Stimulated activated CD4-positive, alpha-beta T cell treated with anti-CD3 and anti-CD28 coated beads, Interleukin-15, amount 100 ng/mL, for 48 hours (primary cell): ENCODE data around the gene RPUSD1.
A peak's percentile ranks its signal among the peaks of the same experiment; 100 is the strongest.

Experiments used
- DNase-seq, 2 donors: peaks; one replicate each; pipeline ENCODE4 v3.0.0-alpha.2; 2020; ENCODE audit warnings: low read depth in 2 of 2

Gene RPUSD1

GRCh38 chr16:819336-820043, 31.3 kb upstream of the RPUSD1 start:
- no peak for DNase-seq

DNA sequence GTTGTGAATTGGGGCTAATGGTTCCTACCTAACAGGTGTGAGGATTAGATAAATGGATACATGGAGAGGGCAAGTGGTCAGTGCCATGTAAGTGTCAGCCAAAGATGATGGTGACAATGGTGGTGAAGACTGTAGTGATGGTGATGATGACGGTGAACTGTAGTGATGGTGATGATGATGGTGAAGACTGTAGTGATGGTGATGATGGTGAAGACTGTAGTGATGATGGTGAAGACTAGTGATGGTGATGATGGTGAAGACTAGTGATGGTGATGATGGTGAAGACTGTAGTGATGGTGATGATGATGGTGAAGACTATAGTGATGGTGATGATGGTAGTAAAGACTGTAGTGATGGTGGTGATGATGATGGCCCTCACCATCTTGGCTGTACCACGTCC, 30.4 kb upstream of the RPUSD1 start:
- no peak for DNase-seq

GRCh38 chr16:818132-818531, 30.0 kb upstream of the RPUSD1 start:
- DNase-seq: no peak

GRCh38 chr16:817001-817906, 29.1 kb upstream of the RPUSD1 start:
- no peak for DNase-seq

- no peak for DNase-seq
Observed at GRCh38 chr16:815861-816260, 27.7 kb upstream of the RPUSD1 start.

DNA sequence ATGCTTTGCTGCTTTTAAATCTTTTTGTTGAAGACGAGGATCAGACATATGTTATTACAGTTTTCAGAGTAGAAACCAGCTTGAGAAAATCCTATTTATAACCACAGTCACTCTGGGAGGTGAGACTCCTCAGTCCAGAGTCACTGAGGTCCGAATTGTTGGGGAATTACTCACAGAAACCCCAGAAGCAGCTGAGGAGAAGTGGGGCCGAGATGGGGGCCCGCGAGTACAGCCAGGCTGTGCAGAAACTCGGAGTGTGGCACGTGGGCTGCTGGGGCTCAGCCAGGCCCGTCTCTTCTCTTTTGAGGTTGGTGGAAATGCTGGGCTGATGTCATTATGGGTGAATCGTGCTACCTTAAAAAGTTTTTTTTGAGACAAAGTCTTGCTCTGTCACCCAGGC, 26.8 kb upstream of the RPUSD1 start:
- DNase-seq: no peak

DNA sequence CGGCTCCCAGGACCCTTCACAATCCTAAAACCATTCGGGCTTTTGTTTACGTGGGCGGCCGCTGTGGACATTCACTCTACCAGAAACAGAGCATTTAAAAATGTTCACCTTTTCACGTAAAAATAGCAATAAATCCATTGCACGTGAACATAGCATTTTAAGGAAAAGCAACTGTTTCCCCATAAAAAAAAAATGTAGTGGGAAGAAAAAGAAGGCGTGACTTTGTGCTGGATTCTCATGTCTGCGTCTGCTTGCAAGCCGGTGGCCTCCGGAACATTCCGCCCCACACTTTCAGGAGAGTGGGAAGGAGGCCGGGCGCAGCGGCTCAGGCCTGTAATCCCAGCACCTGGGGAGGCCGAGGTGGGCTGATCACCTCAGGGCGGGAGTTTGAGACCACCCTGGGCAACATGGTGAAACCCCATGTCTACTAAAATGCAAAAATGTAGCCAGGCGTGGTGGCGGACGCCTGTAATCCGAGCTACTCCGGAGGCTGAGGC, 25.8 kb upstream of the RPUSD1 start:
- DNase-seq: no peak

DNA sequence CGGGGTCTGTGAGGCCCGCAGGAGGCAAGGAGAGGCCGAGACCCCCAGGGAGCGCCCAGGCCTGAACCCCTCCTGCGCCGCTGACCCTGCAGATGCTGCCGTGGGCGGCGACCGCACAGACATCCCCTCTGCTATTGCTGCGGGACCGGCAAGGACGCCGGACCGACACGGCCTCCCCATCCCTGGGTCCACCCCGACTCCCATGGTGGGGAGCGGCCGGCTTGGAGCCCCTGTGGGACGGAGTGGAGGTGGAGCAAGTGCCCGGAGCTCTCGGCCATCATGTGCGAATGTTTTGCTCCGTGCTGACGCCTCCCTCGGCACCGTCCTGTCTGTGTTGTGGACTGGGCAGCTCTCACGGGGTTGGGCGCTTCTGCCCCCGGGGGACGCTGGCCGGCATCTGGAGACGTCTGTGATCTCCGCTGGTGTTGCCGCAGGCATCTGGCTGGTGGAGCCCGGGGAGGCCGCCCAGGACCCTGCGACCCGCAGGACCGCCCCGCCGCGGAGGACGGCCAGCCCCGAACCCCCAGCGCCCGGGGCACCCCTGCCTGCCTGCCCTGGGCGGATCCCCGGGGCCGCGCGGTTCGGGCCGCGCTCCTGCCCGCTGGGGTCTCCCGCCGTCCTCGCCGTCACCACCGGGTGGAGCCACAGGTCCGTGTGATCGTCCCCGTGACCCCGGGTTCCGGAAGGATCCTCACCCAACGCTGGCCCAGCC, 25.2 kb upstream of the RPUSD1 start:
- DNase-seq: peak in 1 of 2 donors; percentile 49

DNA sequence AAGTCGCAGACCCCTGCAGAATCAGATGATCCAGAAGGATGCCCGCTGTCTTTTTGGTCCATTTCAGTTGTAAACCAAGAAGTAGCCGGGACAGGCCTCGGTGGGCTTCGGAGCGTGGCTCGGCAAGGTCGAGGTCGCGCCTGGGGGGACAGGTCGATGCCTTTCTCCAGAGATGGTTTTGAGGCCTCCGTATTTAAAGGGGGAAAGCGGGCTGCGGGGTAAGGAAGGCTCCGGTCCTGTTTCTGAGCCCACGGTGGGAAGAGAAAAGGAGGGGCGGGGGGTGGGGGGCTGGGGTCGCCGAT, 19.9 kb upstream of the RPUSD1 start:
- DNase-seq: no peak

DNA sequence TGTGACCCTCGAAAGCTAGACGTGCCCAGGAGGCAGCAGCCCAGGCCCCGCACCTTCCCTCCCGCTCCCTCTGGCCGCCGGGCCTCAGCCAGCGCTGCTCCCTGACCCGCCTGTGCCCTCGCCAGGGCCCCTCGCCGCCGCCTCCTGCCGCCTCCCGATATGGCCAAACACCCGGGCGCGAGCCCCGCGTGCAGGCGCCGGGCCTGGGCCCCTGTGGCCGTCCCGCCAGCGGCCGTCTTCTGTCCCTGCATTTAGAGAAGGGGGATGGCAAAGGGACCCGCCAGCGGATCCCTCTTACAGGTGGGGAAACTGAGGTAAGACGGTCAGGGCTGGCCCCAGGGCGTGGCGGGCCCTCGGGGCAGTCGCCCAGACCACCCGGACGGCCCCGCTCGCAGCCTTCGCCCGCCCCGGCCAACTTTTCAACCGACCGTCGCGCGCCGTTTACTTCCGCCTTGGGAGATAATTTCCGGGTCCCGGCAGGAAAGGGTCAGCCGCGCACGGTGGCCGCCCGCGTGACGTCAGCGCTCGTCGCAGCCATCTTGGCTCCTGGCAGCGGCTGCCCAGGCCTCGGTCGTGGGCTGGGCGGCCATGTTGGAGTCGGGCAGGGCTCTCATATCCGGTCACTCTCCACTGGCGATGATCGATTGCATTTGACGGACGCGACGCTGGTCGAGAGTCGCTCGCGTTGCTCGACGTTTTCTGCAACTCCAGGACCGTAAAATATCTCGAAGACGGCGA, 19.3 kb upstream of the RPUSD1 start:
- peak; percentile 73 to 87 for DNase-seq

DNA sequence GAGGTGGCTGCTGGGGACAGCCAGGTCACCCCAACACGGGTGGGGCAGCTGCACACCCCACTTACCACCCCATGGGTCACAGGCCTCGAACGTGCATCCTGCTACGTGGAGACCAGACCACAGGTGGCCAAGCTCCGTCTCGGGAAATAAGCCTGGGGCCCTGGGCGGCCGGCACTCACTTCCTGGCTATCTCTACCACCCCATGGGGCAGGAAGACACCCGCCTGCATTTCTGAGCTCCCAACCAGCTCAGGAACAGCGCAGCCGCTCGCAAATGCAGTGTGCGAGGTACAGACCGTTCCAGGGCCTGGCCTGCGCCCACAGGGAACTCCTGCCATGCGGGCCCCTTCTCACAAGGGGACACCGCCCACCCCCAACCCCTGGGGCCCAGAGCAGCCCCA, 17.3 kb upstream of the RPUSD1 start:
- no peak for DNase-seq

GRCh38 chr16:804193-805048, 16.2 kb upstream of the RPUSD1 start:
- DNase-seq: no peak

DNA sequence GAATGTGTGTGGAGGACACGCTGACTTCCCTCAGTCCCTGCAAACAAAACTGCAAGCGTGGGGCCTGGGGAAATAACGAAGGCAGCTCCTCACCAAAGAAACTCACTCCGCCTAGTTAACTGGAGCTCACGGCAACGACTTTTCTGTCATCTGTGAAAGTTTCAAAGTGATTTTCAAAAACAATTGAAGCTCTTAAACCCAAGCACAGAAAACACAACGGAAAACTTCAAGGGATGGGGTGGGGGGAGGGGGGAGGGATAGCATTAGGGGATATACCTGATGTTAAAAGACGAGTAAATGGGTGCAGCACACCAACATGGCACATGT, 15.5 kb upstream of the RPUSD1 start:
- no peak for DNase-seq

DNA sequence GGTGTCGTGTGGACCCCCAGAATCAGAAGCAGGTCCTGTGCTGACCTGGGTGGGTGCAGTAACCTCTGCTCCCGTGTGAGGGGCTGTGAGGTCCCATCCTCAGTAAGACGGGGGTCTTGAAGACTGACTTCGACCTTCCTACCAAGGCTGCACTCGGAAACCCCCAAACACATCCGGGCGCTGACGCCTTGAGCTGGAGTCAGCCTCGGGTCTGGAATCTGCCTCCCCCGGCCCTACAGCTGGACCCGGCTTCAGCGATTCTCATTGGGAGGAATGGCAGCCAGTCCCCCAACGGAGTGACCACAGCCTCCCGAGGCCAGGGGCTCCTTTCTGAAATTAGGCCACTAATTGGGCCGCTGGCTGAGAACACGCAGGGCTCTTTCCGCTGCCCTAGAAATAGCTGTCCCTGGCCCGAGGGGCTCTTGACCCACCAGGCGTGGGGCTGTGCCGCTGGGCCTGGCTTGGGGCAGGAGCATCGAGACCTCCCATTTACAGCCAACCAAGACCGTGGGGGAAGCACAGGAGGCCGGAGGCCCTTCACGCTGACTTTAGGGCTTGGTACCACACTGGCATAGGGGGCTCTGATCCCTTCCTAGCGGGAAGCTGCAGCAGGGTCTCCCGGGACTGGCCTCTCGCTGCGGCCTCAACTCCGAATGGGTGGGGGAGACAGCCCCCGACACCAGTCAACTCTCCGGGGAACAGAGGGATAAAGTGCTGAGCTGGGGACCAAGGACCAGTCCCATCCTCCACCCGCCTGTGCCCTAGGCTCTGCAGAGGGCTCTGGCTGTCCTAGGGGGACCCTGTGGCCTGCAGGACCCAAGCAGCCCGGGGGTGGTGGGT, 15.0 kb upstream of the RPUSD1 start:
- DNase-seq: no peak

DNA sequence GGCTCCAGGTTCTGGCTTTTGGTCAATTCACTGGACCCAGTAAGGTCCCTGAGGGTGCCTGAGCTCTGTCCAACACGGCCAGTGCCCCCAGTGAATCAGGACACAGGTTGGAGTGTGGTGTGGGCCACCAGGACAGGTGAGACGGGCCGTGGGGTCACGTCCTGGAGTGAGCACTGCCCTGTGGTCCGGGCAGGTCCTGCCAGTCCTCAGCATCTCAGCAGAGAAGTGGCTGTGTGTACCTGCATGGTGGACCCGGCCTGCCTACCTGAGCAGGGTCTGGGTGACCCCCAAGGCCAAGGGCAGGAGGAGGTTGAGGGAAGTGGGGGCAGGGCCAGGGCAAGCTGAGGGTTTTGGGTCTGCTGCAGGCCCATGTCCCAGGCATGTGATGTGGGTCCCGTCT, 14.3 kb upstream of the RPUSD1 start:
- DNase-seq: no peak

- DNase-seq: no peak
Observed at GRCh38 chr16:801584-802363, 13.6 kb upstream of the RPUSD1 start.

DNA sequence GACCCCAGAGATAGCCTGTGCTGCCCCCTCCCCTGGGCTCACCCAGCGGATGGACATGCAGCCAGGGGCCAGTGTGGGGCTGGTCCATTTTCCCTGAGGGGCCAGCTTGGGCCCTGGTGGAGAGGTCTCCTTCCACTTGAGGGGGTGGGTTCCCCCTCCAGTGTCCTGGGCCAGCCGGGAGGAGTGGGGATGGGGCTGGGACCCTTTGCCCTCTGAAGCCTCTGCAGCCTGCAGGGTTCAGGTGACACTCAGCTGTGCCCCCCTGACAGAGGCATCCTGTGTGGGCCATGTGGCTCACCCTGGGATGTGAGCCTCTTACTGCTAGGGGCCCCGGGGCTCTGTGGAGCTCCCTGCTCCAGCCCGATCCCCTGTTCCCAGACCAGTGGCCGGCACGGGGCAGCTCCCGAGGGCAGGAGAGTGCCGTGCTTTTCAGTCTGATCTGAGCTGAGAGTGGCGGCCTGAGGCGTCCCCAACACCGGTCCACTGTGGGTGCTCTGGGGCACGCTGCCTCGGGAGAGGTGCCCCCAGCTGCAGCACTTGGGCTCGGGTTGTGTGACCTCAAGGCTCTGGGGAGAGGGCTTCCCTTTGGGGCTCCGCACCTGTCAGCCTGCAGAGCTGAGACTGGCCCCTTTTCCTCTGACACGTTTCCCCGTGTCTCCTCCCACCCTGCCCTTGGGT, 12.8 kb upstream of the RPUSD1 start:
- no peak for DNase-seq

GRCh38 chr16:799948-800833, 12.0 kb upstream of the RPUSD1 start, which contains the start of gene GNG13:
GNG13 (minus strand) TSS chr16:800734; CDS start chr16:799077, 1,657 bp downstream.
- no peak for DNase-seq
